K562 (cell line): ENCODE data around the gene CNNM3. TPM values are rescaled to one million over a fixed set of nuclear protein-coding genes. Genes with fewer than 3 reads are reported as not detected.

Source experiments
- ATAC-seq: fragments of 200-7000 bp; cut with Tn5 transposase; 3 replicates; pipeline ENCODE4 v1.9.1; 2020; ENCODE audit warnings: moderate library complexity
- BruUV-seq: library from RNA; stranded (reverse); fragments of 400-500 nt; replicated peaks from 2 replicates; lab custom pipeline; 2021; lab: Mats Ljungman, UMichigan
- CTCF ChIA-PET: fragments of 300-600 bp; formaldehyde crosslinking; extraction: SDS; loops from one replicate; lab custom pipeline; 2021; ENCODE audit warnings: low intra/inter-chr PET ratio; lab: Yijun Ruan, JAX
- POLR2A ChIA-PET: fragments of 300-600, 350-650 bp; sonication (Branson Sonifier 250); formaldehyde crosslinking; extraction: SDS; loops from one replicate; lab custom pipeline; 2021; ENCODE audit warnings: antibody characterized with exemption, inconsistent platforms; lab: Yijun Ruan, JAX
- DNase-seq, 4 experiments: peaks; one replicate each; pipeline versions ENCODE4 v3.0.0 to v3.0.0-alpha.2; 2011 to 2018; ENCODE audit warnings: low spot score in 3 of 4, mixed read lengths in 3 of 4; ENCODE audit errors: extremely low read depth in 1 of 4
- FAIRE-seq: peaks from 2 replicates; lab custom pipeline; 2011; peaks lifted over from hg19 to GRCh38; lab: Jason Lieb, UNC
- H2AFZ ChIP-seq: 2 replicates; pipeline ENCODE4 v1.6.0; 2011; ENCODE audit warnings: low read depth, low read length, control low read depth, inconsistent platforms
- H3K27ac ChIP-seq: fragments of 200-600 bp; 3 replicates; pipeline ENCODE4 v1.8.0; 2011; ENCODE audit warnings: low read depth, mild to moderate bottlenecking, control low read depth, inconsistent platforms, low read length, moderate library complexity, mixed read lengths; ENCODE audit errors: extremely low read depth
- H3K27me3 ChIP-seq, 2 experiments: fragments of 300-600 bp in 1 of 2; 2 replicates in 1 of 2; 3 replicates in 1 of 2; pipeline versions ENCODE4 v1.6.0 to v1.8.0; 2011; ENCODE audit warnings: inconsistent platforms in 2 of 2, low read length in 2 of 2, mild to moderate bottlenecking in 1 of 2, mixed read lengths in 1 of 2, moderate library complexity in 1 of 2; ENCODE audit not compliant: control insufficient read depth in 2 of 2, insufficient read depth in 2 of 2
- H3K36me3 ChIP-seq: fragments of 300-600 bp; 3 replicates; pipeline ENCODE4 v1.8.0; 2011; ENCODE audit warnings: mild to moderate bottlenecking, low read length, inconsistent platforms; ENCODE audit not compliant: control insufficient read depth, insufficient read depth
- H3K4me1 ChIP-seq, 2 experiments: fragments of 200-600 bp in 1 of 2; replicated peaks in 1 of 2; 2 replicates in 1 of 2; 3 replicates in 1 of 2; pipeline versions ENCODE4 v1.5.1 to v1.8.0; 2011; ENCODE audit warnings: inconsistent platforms in 2 of 2, low read length in 2 of 2, mild to moderate bottlenecking in 1 of 2, mixed read lengths in 1 of 2, moderate library complexity in 1 of 2; ENCODE audit not compliant: control insufficient read depth in 2 of 2, insufficient read depth in 2 of 2
- H3K4me2 ChIP-seq: 2 replicates; pipeline ENCODE4 v1.6.1; 2011; ENCODE audit warnings: low read length, control low read depth, inconsistent platforms, mixed read lengths; ENCODE audit not compliant: insufficient read depth
- H3K4me3 ChIP-seq: fragments of 200-600 bp; sonication (generic), shearing (Covaris generic); 2 replicates; pipeline ENCODE4 v1.5.1; 2016; ENCODE audit warnings: control low read depth, inconsistent platforms
- H3K79me2 ChIP-seq: fragments of 200-600 bp; 3 replicates; pipeline ENCODE4 v1.8.0; 2011; ENCODE audit warnings: low read length, inconsistent platforms; ENCODE audit not compliant: control insufficient read depth, insufficient read depth
- H3K9ac ChIP-seq, 2 experiments: 2 replicates each; pipeline versions ENCODE4 v1.6.0 to v1.6.1; 2011; ENCODE audit warnings: low read depth in 2 of 2, low read length in 2 of 2, control low read depth in 1 of 2, inconsistent platforms in 1 of 2, mild to moderate bottlenecking in 1 of 2, mixed read lengths in 1 of 2; ENCODE audit not compliant: insufficient read depth in 1 of 2
- H3K9me1 ChIP-seq: one replicate; pipeline ENCODE4 v1.6.0; 2011; ENCODE audit warnings: inconsistent platforms, mild to moderate bottlenecking, low read length, moderate library complexity; ENCODE audit not compliant: control insufficient read depth, insufficient read depth
- H3K9me3 ChIP-seq: replicated peaks from 2 replicates; pipeline ENCODE4 v1.5.1; 2011; ENCODE audit warnings: low read depth, low read length, inconsistent platforms; ENCODE audit not compliant: control insufficient read depth, insufficient read depth
- H4K20me1 ChIP-seq: replicated peaks from 2 replicates; pipeline ENCODE4 v1.6.1; 2011; ENCODE audit warnings: low read length, inconsistent platforms, mixed read lengths; ENCODE audit not compliant: control insufficient read depth, insufficient read depth
- ARID3B ChIP-seq: fragments of 250-450 bp; sonication (Bioruptor Pico); IDR thresholded peaks from 2 replicates; pipeline ENCODE4 v1.4.0; 2020; ENCODE audit warnings: borderline replicate concordance
- BRCA1 ChIP-seq, 2 experiments: fragments of 450-650 bp in 1 of 2; sonication (generic) in 1 of 2; formaldehyde crosslinking in 1 of 2; IDR thresholded peaks; 2 replicates each; pipeline versions ENCODE4 v1.5.0 to v1.6.1; 2017 to 2020; ENCODE audit warnings: mild to moderate bottlenecking in 1 of 2, missing genetic modification reagents in 1 of 2
- CBFB ChIP-seq: sonication (generic); formaldehyde crosslinking; IDR thresholded peaks from 2 replicates; pipeline ENCODE4 v1.4.0; 2020; ENCODE audit warnings: mild to moderate bottlenecking, missing genetic modification reagents
- E2F3 ChIP-seq: fragments of 250-450 bp; sonication (Bioruptor Pico); IDR thresholded peaks from 2 replicates; pipeline ENCODE4 v1.4.0; 2020; ENCODE audit warnings: mild to moderate bottlenecking
- MNT ChIP-seq, 2 experiments: fragments of 450-650 bp; conservative IDR thresholded peaks; 2 replicates each; pipeline ENCODE4 v1.6.1; 2017; ENCODE audit warnings: mild to moderate bottlenecking in 2 of 2, moderate library complexity in 2 of 2
- PHF21A ChIP-seq: fragments of 450-650 bp; IDR thresholded peaks from 2 replicates; pipeline ENCODE4 v1.6.1; 2017; ENCODE audit warnings: low read depth, borderline replicate concordance
- XRCC3 ChIP-seq: fragments of 450-650 bp; IDR thresholded peaks from 2 replicates; pipeline ENCODE4 v1.6.1; 2017; ENCODE audit warnings: mild to moderate bottlenecking, moderate library complexity
- ZSCAN29 ChIP-seq: fragments of 450-650 bp; IDR thresholded peaks from 2 replicates; pipeline ENCODE4 v1.6.1; 2017
- WGBS: fragments of 100-300 bp; shearing (Covaris generic); methylation state at CpG from one replicate; pipeline ENCODE4 v1.1.6; 2016; ENCODE audit warnings: low coverage, mixed read lengths; ENCODE audit not compliant: insufficient coverage; ENCODE audit errors: missing lambda C conversion rate; 5-methylcytosine and 5-hydroxymethylcytosine counted together
- in situ Hi-C: fragments of 300-500 bp; cut with MboI; formaldehyde crosslinking; loops from 4 replicates; pipeline ENCODE4 v1.15.0; 2018; ENCODE audit warnings: inconsistent platforms, mixed read lengths
- intact Hi-C: fragments of 100-400 bp; cut with micrococcal nuclease; formaldehyde crosslinking; loops from 2 replicates; pipeline ENCODE4 v1.14.2; 2022
- polyA plus RNA-seq, 8 experiments: library from polyadenylated mRNA; depleted of rRNA in 4 of 8; stranded (reverse) in 5 of 8; unstranded in 3 of 8; fragments of >200 nt; fragmentation: Nextera tagmentation in 2 of 8; fragmentation: Illumina TruSeq in 1 of 8; extraction: Ambion mirVana in 2 of 8; extraction: Trizol in 1 of 8; gene quantifications; 2 replicates each; pipeline versions ENCODE4 v1.2.1 to v1.2.3, GENCODE V29; 2011 to 2014; ENCODE audit warnings: inconsistent platforms in 1 of 8, missing spikeins in 1 of 8
- total RNA-seq, 7 experiments: library from RNA; depleted of rRNA in 6 of 7; stranded (reverse); fragments of >200 nt in 6 of 7; fragmentation: Illumina TruSeq in 2 of 7; extraction: Trizol in 2 of 7; gene quantifications; 2 replicates each; pipeline versions ENCODE4 v1.2.1 to v1.2.3, GENCODE V29; 2011 to 2021; ENCODE audit warnings: low replicate concordance in 1 of 7

Gene CNNM3
- total and polyA plus RNA-seq, 9 of the 15 experiments (the other 6 are each of a cell fraction or from before 2014, with no cell fraction given): 1.4 to 16.9 (median 6.5) TPM

- 0 out of 2 replicates have a peak, but pooled peaks cover 5% of the 10 kb centered on the region for H4K20me1 ChIP-seq
- no peaks in the 10 kb centered on the region for H3K9me3 ChIP-seq
- H3K4me1 ChIP-seq: peaks cover 10 to 20% of the 10 kb centered on the region in 2 experiments; a peak in 4 of 5 replicates
- no peak overlapping the region for H2AFZ ChIP-seq
- H3K27ac ChIP-seq: no peak overlapping the region
- H3K9ac ChIP-seq: no peak overlapping the region
- intact Hi-C loops (loop anchor here (10.0 kb wide), 1 partner anchor 252 kb away; no protein-coding TSS in a partner anchor), in situ Hi-C loops (no loop called here)
- ChIA-PET CTCF (no interaction called here), POLR2A (interaction anchor here (0.6 to 1.7 kb wide), 2 partner anchors 10 to 30 kb away, joined by 3 to 4 read pairs; no protein-coding TSS in a partner anchor)
- WGBS: 90% methylated on average over 10 of the region's 10 CpGs
- no peaks in the 10 kb centered on the region for H3K27me3 ChIP-seq
- TF ChIP-seq CBFB (CRISPR knock-in tag) (no peak), ARID3B (CRISPR knock-in tag) (no peak), E2F3 (no peak), XRCC3 (no peak), BRCA1 (IDR thresholded peaks at IDR 0.05) (no peak), BRCA1 (CRISPR knock-in tag; IDR thresholded peaks at IDR 0.05) (no peak), PHF21A (no peak), ZSCAN29 (no peak), MNT (conservative IDR thresholded peaks at IDR 0.05) (no peak)
- no peaks in the 10 kb centered on the region for H3K79me2 ChIP-seq
- no peak overlapping the region for H3K4me2 ChIP-seq
- no peak overlapping the region for H3K4me3 ChIP-seq
- no peak for DNase-seq
- no peak for ATAC-seq
- peaks cover 5% of the 10 kb centered on the region for H3K9me1 ChIP-seq
- peaks cover under 1% of the 10 kb centered on the region; the same call in 1 of the 3 replicates for H3K36me3 ChIP-seq
- no peak for FAIRE-seq
- no TSS peak for BruUV-seq
These were observed 9.0 kb upstream of the CNNM3 start for GRCh38 chr2:96807127-96807471.
